CD4-positive, CD25-positive, alpha-beta regulatory T cell (primary cell): ENCODE results near the gene FAM114A2. TPM values are rescaled to one million over a fixed set of nuclear protein-coding genes. Genes with fewer than 3 reads are reported as not detected.
A peak's percentile ranks its signal among the peaks of the same experiment; 100 is the strongest.

Experiments
- ATAC-seq, 2 donors: fragments of 150-1000 bp; cut with Tn5 transposase; one replicate each; pipeline ENCODE4 v1.10.0; 2021; ENCODE audit warnings: low read depth in 2 of 2, moderate number of reproducible peaks in 2 of 2, moderate library complexity in 1 of 2
- DNase-seq, 3 donors: peaks; one replicate each; pipeline versions ENCODE4 v3.0.0 to v3.0.0-alpha.2; 2012 to 2022; ENCODE audit warnings: mixed read lengths in 1 of 3
- H3K27ac ChIP-seq: one replicate; pipeline ENCODE4 v1.7.0; 2013; ENCODE audit warnings: mild to moderate bottlenecking, low read length; ENCODE audit not compliant: insufficient read depth, poor library complexity, severe bottlenecking
- H3K27me3 ChIP-seq: one replicate; pipeline ENCODE4 v1.7.0; 2013; ENCODE audit warnings: low read length; ENCODE audit not compliant: control insufficient read depth, insufficient read depth
- H3K36me3 ChIP-seq: one replicate; pipeline ENCODE4 v1.7.0; 2013; ENCODE audit warnings: mild to moderate bottlenecking, low read length, moderate library complexity; ENCODE audit not compliant: control insufficient read depth, insufficient read depth
- H3K4me1 ChIP-seq: 2 replicates; pipeline ENCODE4 v1.7.0; 2013; ENCODE audit warnings: mild to moderate bottlenecking, low read length; ENCODE audit not compliant: insufficient read depth, control insufficient read depth, poor library complexity, severe bottlenecking
- H3K4me3 ChIP-seq: one replicate; pipeline ENCODE4 v1.7.0; 2013; ENCODE audit warnings: low read depth, mild to moderate bottlenecking, low read length, moderate library complexity
- H3K9me3 ChIP-seq, 2 experiments: 1 replicate in 1 of 2; 2 replicates in 1 of 2; pipeline ENCODE4 v1.7.0; 2013; ENCODE audit warnings: low read length in 2 of 2, mild to moderate bottlenecking in 1 of 2, moderate library complexity in 1 of 2; ENCODE audit not compliant: control insufficient read depth in 2 of 2
- H3K27ac Mint-ChIP-seq, 3 donors: one replicate each; pipeline ENCODE4 v1.8.0; 2020 to 2022; ENCODE audit warnings: mild to moderate bottlenecking in 3 of 3, mixed read lengths in 3 of 3, moderate library complexity in 2 of 3
- H3K27me3 Mint-ChIP-seq: one replicate; pipeline ENCODE4 v1.8.0; 2022; ENCODE audit warnings: mild to moderate bottlenecking, mixed read lengths
- H3K36me3 Mint-ChIP-seq: one replicate; pipeline ENCODE4 v1.8.0; 2020; ENCODE audit warnings: mixed read lengths
- H3K4me1 Mint-ChIP-seq, 4 donors: one replicate each; pipeline ENCODE4 v1.8.0; 2020 to 2022; ENCODE audit warnings: mixed read lengths in 4 of 4, mild to moderate bottlenecking in 1 of 4
- H3K4me3 Mint-ChIP-seq, 4 donors: one replicate each; pipeline ENCODE4 v1.8.0; 2020 to 2022; ENCODE audit warnings: mild to moderate bottlenecking in 4 of 4, mixed read lengths in 4 of 4, moderate library complexity in 3 of 4
- H3K9me3 Mint-ChIP-seq, 7 donors: one replicate each; pipeline ENCODE4 v1.8.0; 2020 to 2022; ENCODE audit warnings: mixed read lengths in 7 of 7, mild to moderate bottlenecking in 3 of 7, moderate library complexity in 2 of 7
- polyA plus RNA-seq, 4 donors: library from polyadenylated mRNA; unstranded; fragments of 300-500 nt; fragmentation: Illumina TruSeq; gene quantifications; one replicate each; pipeline ENCODE4 v1.2.3, GENCODE V29; 2021
- total RNA-seq: library from RNA; stranded (reverse); gene quantifications from one replicate; pipeline ENCODE4 v1.2.3, GENCODE V29; 2022

FAM114A2 gene
- total and polyA plus RNA-seq, 5 donors from 2014 or later, result 19.1 to 26.6 (median 22.8) TPM

GRCh38 chr5:153970496-153970895 is 68.2 kb downstream of the FAM114A2 start:
- Mint-ChIP-seq H3K9me3 (no peaks in the 10 kb centered on the region), H3K4me3 (no peak overlapping the region), H3K27ac (no peak overlapping the region), H3K36me3 (no peaks in the 10 kb centered on the region), H3K27me3 (peaks cover 7% of the 10 kb centered on the region), H3K4me1 (no peaks in the 10 kb centered on the region)
- no peak overlapping the region for H3K4me3 ChIP-seq
- H3K36me3 ChIP-seq, result no peaks in the 10 kb centered on the region
- no peak overlapping the region for H3K27ac ChIP-seq
- no peaks in the 10 kb centered on the region for H3K9me3 ChIP-seq
- ATAC-seq, result no peak
- peaks cover 2% of the 10 kb centered on the region for H3K27me3 ChIP-seq
- no peak for DNase-seq
- H3K4me1 ChIP-seq, result no peaks in the 10 kb centered on the region

GRCh38 chr5:153969563-153969895 is 69.2 kb downstream of the FAM114A2 start:
- peaks cover 5% of the 10 kb centered on the region for H3K27me3 Mint-ChIP-seq
- Histone ChIP-seq H3K27me3 (no peaks in the 10 kb centered on the region), H3K9me3 (no peaks in the 10 kb centered on the region), H3K36me3 (no peaks in the 10 kb centered on the region), H3K4me3 (no peak overlapping the region), H3K27ac (no peak overlapping the region), H3K4me1 (no peaks in the 10 kb centered on the region)
- H3K36me3 Mint-ChIP-seq, result no peaks in the 10 kb centered on the region
- H3K9me3 Mint-ChIP-seq, result no peaks in the 10 kb centered on the region
- no peak for DNase-seq
- H3K4me1 Mint-ChIP-seq, result no peaks in the 10 kb centered on the region
- no peak overlapping the region for H3K4me3 Mint-ChIP-seq
- no peak overlapping the region for H3K27ac Mint-ChIP-seq
- no peak for ATAC-seq

GRCh38 chr5:153968761-153969562 is 69.7 kb downstream of the FAM114A2 start:
- H3K4me1 Mint-ChIP-seq, result no peaks in the 10 kb centered on the region
- H3K27me3 ChIP-seq, result no peaks in the 10 kb centered on the region
- no peaks in the 10 kb centered on the region for H3K9me3 ChIP-seq
- H3K27ac ChIP-seq, result no peak overlapping the region
- peaks cover 5% of the 10 kb centered on the region for H3K27me3 Mint-ChIP-seq
- no peak overlapping the region for H3K27ac Mint-ChIP-seq
- no peaks in the 10 kb centered on the region for H3K36me3 ChIP-seq
- H3K4me3 Mint-ChIP-seq, result no peak overlapping the region
- no peak for ATAC-seq
- no peak for DNase-seq
- no peak overlapping the region for H3K4me3 ChIP-seq
- no peaks in the 10 kb centered on the region for H3K4me1 ChIP-seq
- H3K9me3 Mint-ChIP-seq, result no peaks in the 10 kb centered on the region
- no peaks in the 10 kb centered on the region for H3K36me3 Mint-ChIP-seq

- H3K36me3 Mint-ChIP-seq, result no peaks in the 10 kb centered on the region
- ATAC-seq, result no peak
- H3K9me3 Mint-ChIP-seq, result peaks cover 0 to 3% (median 0%) of the 10 kb centered on the region in 7 donors
- no peak overlapping the region for H3K27ac Mint-ChIP-seq
- H3K27me3 ChIP-seq, result no peaks in the 10 kb centered on the region
- DNase-seq, result peak in 2 of 3 donors; percentile 10 to 45
- H3K4me1 ChIP-seq, result no peaks in the 10 kb centered on the region
- no peak overlapping the region for H3K27ac ChIP-seq
- H3K36me3 ChIP-seq, result no peaks in the 10 kb centered on the region
- H3K9me3 ChIP-seq, result no peaks in the 10 kb centered on the region
- H3K4me3 ChIP-seq, result no peak overlapping the region
- H3K4me1 Mint-ChIP-seq, result peaks cover 0 to 11% (median 0%) of the 10 kb centered on the region in 4 donors
- no peak overlapping the region for H3K4me3 Mint-ChIP-seq
- H3K27me3 Mint-ChIP-seq, result peaks cover 5% of the 10 kb centered on the region
Observed at GRCh38 chr5:153964880-153965645, 73.6 kb downstream of the FAM114A2 start.

GRCh38 chr5:153964191-153964879 is 74.4 kb downstream of the FAM114A2 start:
- H3K27me3 ChIP-seq, result no peaks in the 10 kb centered on the region
- H3K27me3 Mint-ChIP-seq, result peaks cover 5% of the 10 kb centered on the region

GRCh38 chr5:153960269-153961215 is 78.2 kb downstream of the FAM114A2 start:
- H3K27me3 ChIP-seq, result no peaks in the 10 kb centered on the region
- H3K9me3 Mint-ChIP-seq, result peaks cover 0 to 3% (median 0%) of the 10 kb centered on the region in 7 donors
- H3K4me3 ChIP-seq, result no peak overlapping the region
- H3K4me1 Mint-ChIP-seq, result peaks cover 0 to 11% (median 2%) of the 10 kb centered on the region in 4 donors
- H3K9me3 ChIP-seq, result no peaks in the 10 kb centered on the region
- no peaks in the 10 kb centered on the region for H3K36me3 ChIP-seq
- H3K36me3 Mint-ChIP-seq, result no peaks in the 10 kb centered on the region
- H3K4me3 Mint-ChIP-seq, result no peak overlapping the region
- peak overlapping the region in 1 of 3 donors; percentile 85 for H3K27ac Mint-ChIP-seq
- H3K27ac ChIP-seq, result no peak overlapping the region
- H3K27me3 Mint-ChIP-seq, result peaks cover 5% of the 10 kb centered on the region
- H3K4me1 ChIP-seq, result no peaks in the 10 kb centered on the region
- ATAC-seq, result peak in 1 of 2 donors; percentile 18
- peak in 1 of 3 donors; percentile 30 for DNase-seq

More at GRCh38 chr5:153964191-153964879, 74.4 kb downstream of the FAM114A2 start:
- DNase-seq (no peak), ATAC-seq (no peak)
- Mint-ChIP-seq H3K4me1 (peaks cover 0 to 11% (median 2%) of the 10 kb centered on the region in 4 donors), H3K4me3 (no peak overlapping the region), H3K9me3 (peaks cover 0 to 3% (median 0%) of the 10 kb centered on the region in 7 donors), H3K27ac (no peak overlapping the region), H3K36me3 (no peaks in the 10 kb centered on the region)
- no peaks in the 10 kb centered on the region for H3K36me3 ChIP-seq
- no peak overlapping the region for H3K27ac ChIP-seq
- no peaks in the 10 kb centered on the region for H3K4me1 ChIP-seq
- no peak overlapping the region for H3K4me3 ChIP-seq
- no peaks in the 10 kb centered on the region for H3K9me3 ChIP-seq
